Measurements from ENCODE around the gene LIPF. TPM values are rescaled to one million over a fixed set of nuclear protein-coding genes. Genes with fewer than 3 reads are reported as not detected.

LIPF gene
- not detected for total RNA-seq

GRCh38 chr10:88664142-88664541 lies at the start of gene LIPF:
TSS of gene LIPF (plus strand) at chr10:88664442. CDS start at chr10:88667298, 2,856 bp downstream.
- ATAC-seq (ENCODE audit: insufficient number of reproducible peaks, low FRiP score, low read depth), result no peak
- Histone ChIP-seq H3K4me3 (no peak within 1 kb of the TSS), H3K4me1 (ENCODE audit: control insufficient read depth in 1 of 2, low read depth in 2 of 2) (no peaks in the 10 kb centered on the region), H3K36me3 (no peaks in the 10 kb centered on the region), H3K27me3 (replicated peaks; ENCODE audit: insufficient read depth) (no peaks in the 10 kb centered on the region), H3K27ac (no peak within 1 kb of the TSS), H3K9me3 (no peaks in the 10 kb centered on the region)
- TF ChIP-seq CTCF (IDR thresholded peaks at IDR 0.05), result no peak
- DNase-seq (ENCODE audit: low spot score), result no peak

- ATAC-seq (ENCODE audit: insufficient number of reproducible peaks, low FRiP score, low read depth) (no peak), DNase-seq (ENCODE audit: low spot score) (no peak)
- Histone ChIP-seq H3K9me3 (no peaks in the 10 kb centered on the region), H3K36me3 (no peaks in the 10 kb centered on the region), H3K4me3 (no peak overlapping the region), H3K27me3 (replicated peaks; ENCODE audit: insufficient read depth) (no peaks in the 10 kb centered on the region), H3K27ac (no peak overlapping the region), H3K4me1 (ENCODE audit: control insufficient read depth in 1 of 2, low read depth in 2 of 2) (no peaks in the 10 kb centered on the region)
- no peak for TF ChIP-seq CTCF (IDR thresholded peaks at IDR 0.05)
These were observed 47.8 kb upstream of the LIPF start for GRCh38 chr10:88616250-88616977.

GRCh38 chr10:88617772-88618300 lies 46.4 kb upstream of the LIPF start:
- no peaks in the 10 kb centered on the region for H3K9me3 ChIP-seq
- no peaks in the 10 kb centered on the region for H3K36me3 ChIP-seq
- no peak for DNase-seq (ENCODE audit: low spot score)
- no peaks in the 10 kb centered on the region for H3K4me1 ChIP-seq (ENCODE audit: control insufficient read depth in 1 of 2, low read depth in 2 of 2)
- H3K27me3 ChIP-seq (replicated peaks; ENCODE audit: insufficient read depth), result no peaks in the 10 kb centered on the region
- TF ChIP-seq CTCF (IDR thresholded peaks at IDR 0.05), result no peak
- no peak overlapping the region for H3K4me3 ChIP-seq
- no peak for ATAC-seq (ENCODE audit: insufficient number of reproducible peaks, low FRiP score, low read depth)
- H3K27ac ChIP-seq, result no peak overlapping the region

- Histone ChIP-seq H3K36me3 (no peaks in the 10 kb centered on the region), H3K4me3 (no peak overlapping the region), H3K27me3 (replicated peaks; ENCODE audit: insufficient read depth) (no peaks in the 10 kb centered on the region), H3K27ac (no peak overlapping the region), H3K4me1 (ENCODE audit: control insufficient read depth in 1 of 2, low read depth in 2 of 2) (no peaks in the 10 kb centered on the region), H3K9me3 (no peaks in the 10 kb centered on the region)
- no peak for TF ChIP-seq CTCF (IDR thresholded peaks at IDR 0.05)
- DNase-seq (ENCODE audit: low spot score) (no peak), ATAC-seq (ENCODE audit: insufficient number of reproducible peaks, low FRiP score, low read depth) (no peak)
These were observed 45.7 kb upstream of the LIPF start for GRCh38 chr10:88618496-88618895.

- H3K36me3 ChIP-seq, result no peaks in the 10 kb centered on the region
These were observed 43.8 kb upstream of the LIPF start for GRCh38 chr10:88620441-88620840.

More at GRCh38 chr10:88620441-88620840, 43.8 kb upstream of the LIPF start:
- no peak for TF ChIP-seq CTCF (IDR thresholded peaks at IDR 0.05)
- ATAC-seq (ENCODE audit: insufficient number of reproducible peaks, low FRiP score, low read depth) (no peak), DNase-seq (ENCODE audit: low spot score) (no peak)
- no peak overlapping the region for H3K4me3 ChIP-seq
- no peaks in the 10 kb centered on the region for H3K4me1 ChIP-seq (ENCODE audit: control insufficient read depth in 1 of 2, low read depth in 2 of 2)
- no peak overlapping the region for H3K27ac ChIP-seq
- H3K27me3 ChIP-seq (replicated peaks; ENCODE audit: insufficient read depth), result no peaks in the 10 kb centered on the region
- H3K9me3 ChIP-seq, result no peaks in the 10 kb centered on the region
